ENCODE data around the gene LZIC.

The LZIC gene

DNA sequence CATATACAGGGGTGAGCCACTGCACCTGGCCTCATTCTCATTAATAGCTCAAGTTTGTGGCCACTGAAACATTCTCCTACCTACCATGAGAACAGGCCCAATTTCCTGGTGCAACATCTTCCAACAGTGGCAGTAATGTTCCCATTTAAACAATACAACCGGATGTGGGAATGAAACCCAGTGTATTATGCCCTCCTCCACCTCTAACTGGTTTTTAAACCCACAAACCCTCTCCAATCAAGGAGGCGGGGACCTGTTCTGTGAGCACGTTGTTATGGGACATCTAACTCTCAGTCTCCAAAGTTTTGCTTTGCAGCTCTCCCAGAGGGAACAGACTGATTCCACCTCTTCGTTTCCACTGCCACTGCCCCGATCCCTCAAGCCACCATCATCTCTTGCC lies 35.8 kb downstream of the LZIC start:
- TF ChIP-seq TCF4 (CRISPR knock-in tag; IDR thresholded peaks at IDR 0.05; ENCODE audit: borderline replicate concordance) (no peak), ZNF8 (CRISPR knock-in tag; IDR thresholded peaks at IDR 0.05) (no peak), ARNTL (CRISPR knock-in tag; IDR thresholded peaks at IDR 0.05; ENCODE audit: borderline replicate concordance, low read depth) (no peak), BACH2 (CRISPR knock-in tag; IDR thresholded peaks at IDR 0.05; ENCODE audit: borderline replicate concordance) (no peak), POU6F1 (CRISPR knock-in tag; IDR thresholded peaks at IDR 0.05; ENCODE audit: borderline replicate concordance, low read depth) (no peak), RARB (CRISPR knock-in tag; IDR thresholded peaks at IDR 0.05) (no peak), PPARA (CRISPR knock-in tag; IDR thresholded peaks at IDR 0.05; ENCODE audit: borderline replicate concordance) (no peak), TOX (CRISPR knock-in tag; IDR thresholded peaks at IDR 0.05; ENCODE audit: borderline replicate concordance) (no peak), ISL1 (CRISPR knock-in tag; IDR thresholded peaks at IDR 0.05) (no peak), GLIS3 (CRISPR knock-in tag; IDR thresholded peaks at IDR 0.05) (no peak), ZNF70 (CRISPR knock-in tag; IDR thresholded peaks at IDR 0.05) (no peak), ZFP30 (CRISPR knock-in tag; IDR thresholded peaks at IDR 0.05) (no peak), ZFP3 (CRISPR knock-in tag; IDR thresholded peaks at IDR 0.05) (no peak), ZNF565 (CRISPR knock-in tag; conservative IDR thresholded peaks at IDR 0.05; ENCODE audit: low read depth) (no peak), ESRRG (CRISPR knock-in tag; IDR thresholded peaks at IDR 0.05) (no peak), ZC3H10 (CRISPR knock-in tag; IDR thresholded peaks at IDR 0.05) (no peak), OSR1 (CRISPR knock-in tag; IDR thresholded peaks at IDR 0.05) (no peak), SNAI2 (CRISPR knock-in tag; IDR thresholded peaks at IDR 0.05) (no peak)
- TF ChIP-seq, protein P1, sequence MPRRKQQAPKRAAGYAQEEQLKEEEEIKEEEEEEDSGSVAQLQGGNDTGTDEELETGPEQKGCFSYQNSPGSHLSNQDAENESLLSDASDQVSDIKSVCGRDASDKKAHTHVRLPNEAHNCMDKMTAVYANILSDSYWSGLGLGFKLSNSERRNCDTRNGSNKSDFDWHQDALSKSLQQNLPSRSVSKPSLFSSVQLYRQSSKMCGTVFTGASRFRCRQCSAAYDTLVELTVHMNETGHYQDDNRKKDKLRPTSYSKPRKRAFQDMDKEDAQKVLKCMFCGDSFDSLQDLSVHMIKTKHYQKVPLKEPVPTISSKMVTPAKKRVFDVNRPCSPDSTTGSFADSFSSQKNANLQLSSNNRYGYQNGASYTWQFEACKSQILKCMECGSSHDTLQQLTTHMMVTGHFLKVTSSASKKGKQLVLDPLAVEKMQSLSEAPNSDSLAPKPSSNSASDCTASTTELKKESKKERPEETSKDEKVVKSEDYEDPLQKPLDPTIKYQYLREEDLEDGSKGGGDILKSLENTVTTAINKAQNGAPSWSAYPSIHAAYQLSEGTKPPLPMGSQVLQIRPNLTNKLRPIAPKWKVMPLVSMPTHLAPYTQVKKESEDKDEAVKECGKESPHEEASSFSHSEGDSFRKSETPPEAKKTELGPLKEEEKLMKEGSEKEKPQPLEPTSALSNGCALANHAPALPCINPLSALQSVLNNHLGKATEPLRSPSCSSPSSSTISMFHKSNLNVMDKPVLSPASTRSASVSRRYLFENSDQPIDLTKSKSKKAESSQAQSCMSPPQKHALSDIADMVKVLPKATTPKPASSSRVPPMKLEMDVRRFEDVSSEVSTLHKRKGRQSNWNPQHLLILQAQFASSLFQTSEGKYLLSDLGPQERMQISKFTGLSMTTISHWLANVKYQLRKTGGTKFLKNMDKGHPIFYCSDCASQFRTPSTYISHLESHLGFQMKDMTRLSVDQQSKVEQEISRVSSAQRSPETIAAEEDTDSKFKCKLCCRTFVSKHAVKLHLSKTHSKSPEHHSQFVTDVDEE (CRISPR knock-in tag; IDR thresholded peaks at IDR 0.05): no peak
- TF ChIP-seq, protein P2, sequence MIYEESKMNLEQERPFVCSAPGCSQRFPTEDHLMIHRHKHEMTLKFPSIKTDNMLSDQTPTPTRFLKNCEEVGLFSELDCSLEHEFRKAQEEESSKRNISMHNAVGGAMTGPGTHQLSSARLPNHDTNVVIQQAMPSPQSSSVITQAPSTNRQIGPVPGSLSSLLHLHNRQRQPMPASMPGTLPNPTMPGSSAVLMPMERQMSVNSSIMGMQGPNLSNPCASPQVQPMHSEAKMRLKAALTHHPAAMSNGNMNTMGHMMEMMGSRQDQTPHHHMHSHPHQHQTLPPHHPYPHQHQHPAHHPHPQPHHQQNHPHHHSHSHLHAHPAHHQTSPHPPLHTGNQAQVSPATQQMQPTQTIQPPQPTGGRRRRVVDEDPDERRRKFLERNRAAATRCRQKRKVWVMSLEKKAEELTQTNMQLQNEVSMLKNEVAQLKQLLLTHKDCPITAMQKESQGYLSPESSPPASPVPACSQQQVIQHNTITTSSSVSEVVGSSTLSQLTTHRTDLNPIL (CRISPR knock-in tag; IDR thresholded peaks at IDR 0.05; ENCODE audit: low read depth): no peak
- ATAC-seq: no peak

- TF ChIP-seq POU6F1 (CRISPR knock-in tag; IDR thresholded peaks at IDR 0.05; ENCODE audit: borderline replicate concordance, low read depth) (no peak), ZNF70 (CRISPR knock-in tag; IDR thresholded peaks at IDR 0.05) (no peak), GLIS3 (CRISPR knock-in tag; IDR thresholded peaks at IDR 0.05) (no peak), PPARA (CRISPR knock-in tag; IDR thresholded peaks at IDR 0.05; ENCODE audit: borderline replicate concordance) (no peak), ZFP30 (CRISPR knock-in tag; IDR thresholded peaks at IDR 0.05) (no peak), ARNTL (CRISPR knock-in tag; IDR thresholded peaks at IDR 0.05; ENCODE audit: borderline replicate concordance, low read depth) (no peak), SNAI2 (CRISPR knock-in tag; IDR thresholded peaks at IDR 0.05) (no peak), ISL1 (CRISPR knock-in tag; IDR thresholded peaks at IDR 0.05) (no peak), OSR1 (CRISPR knock-in tag; IDR thresholded peaks at IDR 0.05) (no peak), BACH2 (CRISPR knock-in tag; IDR thresholded peaks at IDR 0.05; ENCODE audit: borderline replicate concordance) (no peak), PATZ1 (CRISPR knock-in tag; IDR thresholded peaks at IDR 0.05; ENCODE audit: borderline replicate concordance) (no peak), ZNF8 (CRISPR knock-in tag; IDR thresholded peaks at IDR 0.05) (no peak), CSRNP3 (CRISPR knock-in tag; IDR thresholded peaks at IDR 0.05) (no peak), ZNF565 (CRISPR knock-in tag; conservative IDR thresholded peaks at IDR 0.05; ENCODE audit: low read depth) (no peak), TOX (CRISPR knock-in tag; IDR thresholded peaks at IDR 0.05; ENCODE audit: borderline replicate concordance) (no peak), TCF4 (CRISPR knock-in tag; IDR thresholded peaks at IDR 0.05; ENCODE audit: borderline replicate concordance) (no peak), ZFP3 (CRISPR knock-in tag; IDR thresholded peaks at IDR 0.05) (no peak)
- TF ChIP-seq, protein P1 (CRISPR knock-in tag; IDR thresholded peaks at IDR 0.05): no peak
- TF ChIP-seq, protein P2 (CRISPR knock-in tag; IDR thresholded peaks at IDR 0.05; ENCODE audit: low read depth): no peak
- ATAC-seq: no peak
Observed at GRCh38 chr1:9906466-9906865, 36.7 kb downstream of the LZIC start.
